Measurements from ENCODE around the gene SLC25A5.
A peak's percentile ranks its signal among the peaks of the same experiment; 100 is the strongest.
"Not testable (repeated sequence)": the region's sequence is repeated elsewhere in the genome, so short reads cannot be mapped to it uniquely, and the experiment has no call there.

Gene SLC25A5

DNA sequence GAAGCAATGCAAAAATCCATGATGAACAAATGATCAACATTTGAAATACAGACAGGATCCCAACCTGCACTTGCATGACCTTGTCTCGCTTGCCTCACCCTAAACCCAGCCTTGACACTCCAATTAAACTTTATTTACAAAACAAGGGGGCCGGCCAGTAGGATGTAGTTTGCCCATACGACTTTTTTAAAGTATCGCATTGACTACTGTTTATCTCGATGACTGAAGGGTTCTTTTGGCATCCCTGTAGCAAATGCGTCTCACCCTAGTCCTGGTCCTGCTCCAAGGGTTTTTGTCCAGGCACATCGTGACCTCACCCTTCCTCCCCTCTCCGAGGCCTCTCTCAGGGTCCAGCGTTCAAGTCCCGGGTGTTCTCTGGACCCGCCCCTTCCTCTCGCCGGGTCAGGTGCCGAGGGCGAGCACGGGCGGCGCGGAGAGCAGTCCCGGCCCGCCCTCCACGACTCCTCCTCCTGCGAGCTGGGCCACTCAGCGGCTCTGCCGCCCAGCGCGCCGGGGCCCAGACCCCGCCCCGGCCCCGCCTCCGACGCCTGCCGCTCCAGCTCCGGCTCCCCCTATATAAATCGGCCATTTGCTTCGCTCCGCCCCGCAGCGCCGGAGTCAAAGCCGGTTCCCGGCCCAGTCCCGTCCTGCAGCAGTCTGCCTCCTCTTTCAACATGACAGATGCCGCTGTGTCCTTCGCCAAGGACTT is at the start of gene SLC25A5:
Gene SLC25A5 (plus strand): TSS at position 603 of the 709 bp plus-strand sequence. CDS start 72 bp downstream, at position 675.
- DNase-seq, result peak; percentile 90

- DNase-seq, result no peak
Observed at GRCh38 chrX:119419146-119419545, 49.1 kb upstream of the SLC25A5 start.

- DNase-seq, result no peak
Observed at GRCh38 chrX:119419898-119420297, 48.3 kb upstream of the SLC25A5 start.

GRCh38 chrX:119421016-119421705 is 47.1 kb upstream of the SLC25A5 start:
- no peak for DNase-seq

DNA sequence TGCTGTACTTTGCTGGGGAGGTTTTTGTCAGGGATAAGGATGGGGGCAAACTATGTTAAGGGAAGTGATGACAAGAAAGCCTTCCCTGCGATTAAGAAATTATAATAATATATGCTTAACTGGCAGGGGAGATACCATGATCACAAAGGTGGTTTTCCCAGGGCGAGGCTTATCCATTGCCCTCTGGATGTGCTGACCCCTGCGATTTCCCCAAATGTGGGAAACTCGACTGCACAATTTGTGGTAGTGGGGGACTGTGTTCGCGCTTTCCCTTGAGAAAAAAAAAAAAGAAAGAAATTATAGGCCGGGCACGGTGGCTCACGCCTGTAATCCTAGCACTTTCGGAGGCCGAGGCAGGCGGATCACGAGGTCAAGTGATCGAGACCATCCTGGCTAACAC is 44.6 kb upstream of the SLC25A5 start:
- DNase-seq, result no peak

GRCh38 chrX:119424999-119425398 is 43.2 kb upstream of the SLC25A5 start:
- DNase-seq, result no peak

GRCh38 chrX:119427024-119427794 is 41.0 kb upstream of the SLC25A5 start:
- peak; percentile 11 for DNase-seq

DNA sequence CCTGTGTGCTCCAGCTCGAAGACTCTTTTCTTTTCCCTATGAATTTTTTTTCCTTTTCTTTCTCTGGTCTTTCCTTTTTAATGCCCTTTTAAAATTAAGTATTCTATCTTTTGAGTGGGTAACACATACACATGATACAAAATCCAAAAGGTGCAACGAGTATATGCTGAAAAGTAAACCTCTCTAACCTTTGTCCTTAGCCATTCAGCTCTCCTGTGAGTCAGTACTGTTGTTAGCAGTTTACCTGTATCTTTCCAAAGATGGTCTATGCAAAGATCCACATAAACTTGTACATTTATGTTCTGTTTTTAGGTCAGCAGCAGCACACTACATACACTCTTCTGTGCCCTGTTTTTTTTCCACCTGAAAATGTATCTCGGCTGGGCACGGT is 40.5 kb upstream of the SLC25A5 start:
- DNase-seq, result no peak

DNA sequence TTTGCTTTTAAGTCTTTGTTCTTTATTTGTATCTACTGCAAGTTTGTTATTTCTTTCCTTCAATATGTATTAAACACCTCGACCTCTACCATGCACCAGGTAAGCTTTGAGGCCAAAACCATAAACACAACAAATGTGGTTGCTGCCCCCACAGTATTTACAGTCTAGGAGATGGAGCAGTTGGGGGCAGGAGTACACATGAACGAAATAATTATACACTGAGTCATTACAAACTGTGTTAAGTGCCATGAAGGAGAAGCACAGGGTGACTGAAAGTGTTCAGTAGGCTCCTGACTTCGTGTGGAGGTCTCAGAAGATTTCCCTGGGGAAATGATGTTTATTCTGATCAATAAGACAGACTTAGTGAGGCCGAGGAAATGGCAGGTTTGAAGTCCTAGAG is 38.8 kb upstream of the SLC25A5 start:
- DNase-seq, result no peak

DNA sequence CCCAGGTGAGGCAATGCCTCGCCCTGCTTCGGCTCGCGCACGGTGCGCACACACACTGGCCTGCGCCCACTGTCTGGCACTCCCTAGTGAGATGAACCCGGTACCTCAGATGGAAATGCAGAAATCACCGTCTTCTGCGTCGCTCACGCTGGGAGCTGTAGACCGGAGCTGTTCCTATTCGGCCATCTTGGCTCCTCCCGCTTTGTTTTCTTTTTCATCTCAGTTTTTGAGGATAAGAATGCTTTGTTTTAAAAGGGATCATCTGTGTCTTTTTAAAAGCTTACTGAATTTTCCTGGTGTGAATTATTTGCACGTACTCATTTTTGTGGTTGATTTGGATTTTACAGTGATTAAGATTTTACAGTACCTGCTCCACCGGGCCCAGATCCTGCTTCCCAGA is 26.9 kb upstream of the SLC25A5 start:
- DNase-seq, result not testable (repeated sequence)

GRCh38 chrX:119442286-119442685 is 26.0 kb upstream of the SLC25A5 start:
- DNase-seq, result no peak

DNA sequence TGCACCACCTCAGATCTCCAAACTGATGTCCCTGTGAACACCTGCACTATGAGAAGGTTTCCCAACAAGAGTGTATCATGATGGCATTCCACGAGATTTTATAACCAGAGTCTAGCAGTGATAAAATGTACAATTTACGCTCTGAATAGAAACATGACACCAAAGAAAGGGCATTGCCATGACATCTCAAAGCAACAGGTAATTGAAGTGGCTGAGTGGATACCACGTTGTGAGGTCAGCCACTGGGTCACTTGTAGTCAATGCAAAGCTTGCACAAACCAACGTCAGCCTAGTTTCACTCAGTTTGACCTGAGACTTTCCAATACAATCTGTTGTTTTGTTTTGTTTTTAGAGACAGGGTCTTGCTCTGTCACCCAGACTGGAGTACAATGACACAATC is 15.0 kb upstream of the SLC25A5 start:
- DNase-seq, result no peak

- DNase-seq, result no peak
Observed at GRCh38 chrX:119455264-119455663, 13.0 kb upstream of the SLC25A5 start.

DNA sequence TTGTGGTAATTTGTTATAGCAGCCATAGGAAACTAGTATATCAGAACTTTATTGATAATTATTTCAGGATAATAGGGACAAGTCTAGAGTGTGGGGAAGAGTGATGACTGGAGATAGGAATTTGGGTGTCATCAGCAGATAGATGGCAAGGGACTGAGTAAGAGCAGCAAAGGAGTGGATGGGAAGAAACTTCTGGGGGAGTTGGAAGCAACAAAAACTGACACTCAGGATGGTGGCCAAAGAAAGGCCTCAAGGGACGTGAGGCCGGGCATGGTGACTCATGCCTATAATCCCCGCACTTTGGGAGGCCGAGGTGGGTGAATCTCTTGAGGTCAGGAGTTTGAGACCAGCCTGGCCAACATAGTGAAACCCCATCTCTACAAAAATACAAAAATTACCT is 9.1 kb upstream of the SLC25A5 start:
- no peak for DNase-seq

DNA sequence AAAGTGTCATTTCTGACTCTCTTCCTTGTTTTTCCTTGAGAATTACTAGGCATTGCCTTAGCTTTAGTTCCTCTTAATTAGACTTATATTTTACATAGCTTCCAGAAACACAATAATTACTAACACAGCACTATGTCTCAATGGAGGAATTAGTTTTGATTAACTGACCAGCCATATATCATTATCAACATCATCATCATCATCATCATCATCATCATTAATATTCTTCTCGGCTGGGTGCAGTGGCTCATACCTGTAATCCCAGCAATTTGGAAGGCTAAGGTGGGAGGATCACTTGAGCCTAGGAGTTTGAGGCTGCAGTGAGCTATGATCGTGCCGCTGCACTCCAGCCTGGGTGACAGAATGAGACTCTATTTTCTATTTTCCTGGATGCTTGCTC is 2.7 kb upstream of the SLC25A5 start:
- DNase-seq, result no peak

- DNase-seq, result no peak
Observed at GRCh38 chrX:119466970-119467369, 1.3 kb upstream of the SLC25A5 start.

GRCh38 chrX:119467433-119467832 is 811 bp upstream of the SLC25A5 start:
- DNase-seq, result no peak

GRCh38 chrX:119468551-119469312 is 488 bp downstream of the SLC25A5 start:
- DNase-seq, result peak; percentile 88

GRCh38 chrX:119469313-119469635 is 1.0 kb downstream of the SLC25A5 start:
- no peak for DNase-seq

DNA sequence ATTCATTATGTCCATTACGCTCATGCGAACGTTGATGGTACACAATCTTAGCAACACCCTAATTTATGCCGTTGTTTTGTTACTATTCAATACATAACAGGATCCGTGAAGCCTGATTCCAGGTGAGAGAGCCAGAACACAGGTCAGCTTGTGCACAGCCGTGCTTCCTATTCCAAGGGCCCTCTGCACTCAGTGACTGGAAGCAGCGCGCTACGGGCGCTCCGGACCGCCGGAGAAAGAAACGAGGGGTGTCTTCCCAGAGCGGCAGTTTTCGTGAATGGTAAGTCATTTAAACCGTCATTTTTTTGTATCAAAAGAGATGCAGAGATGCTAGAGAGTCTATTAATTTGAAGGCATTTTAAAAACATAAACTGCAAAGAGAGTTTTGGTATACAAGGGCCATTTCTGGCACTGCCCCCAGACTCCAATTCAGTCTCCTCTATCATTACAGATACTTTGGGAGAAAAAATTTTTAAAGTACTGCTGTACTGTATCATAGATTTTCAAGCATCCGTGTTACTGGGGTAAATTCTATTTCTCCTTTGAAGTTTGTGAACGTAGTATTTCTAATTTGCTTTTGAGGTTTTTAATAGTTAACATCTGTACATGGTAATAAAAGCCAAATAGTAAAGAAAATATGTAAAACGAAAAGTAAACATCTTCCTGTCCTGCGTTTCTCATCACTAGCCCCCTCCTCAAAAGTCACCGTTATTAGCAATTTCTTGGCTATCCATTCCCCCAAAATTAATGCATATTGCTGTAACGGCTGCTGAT is 6.6 kb downstream of the SLC25A5 start:
- DNase-seq, result no peak

DNA sequence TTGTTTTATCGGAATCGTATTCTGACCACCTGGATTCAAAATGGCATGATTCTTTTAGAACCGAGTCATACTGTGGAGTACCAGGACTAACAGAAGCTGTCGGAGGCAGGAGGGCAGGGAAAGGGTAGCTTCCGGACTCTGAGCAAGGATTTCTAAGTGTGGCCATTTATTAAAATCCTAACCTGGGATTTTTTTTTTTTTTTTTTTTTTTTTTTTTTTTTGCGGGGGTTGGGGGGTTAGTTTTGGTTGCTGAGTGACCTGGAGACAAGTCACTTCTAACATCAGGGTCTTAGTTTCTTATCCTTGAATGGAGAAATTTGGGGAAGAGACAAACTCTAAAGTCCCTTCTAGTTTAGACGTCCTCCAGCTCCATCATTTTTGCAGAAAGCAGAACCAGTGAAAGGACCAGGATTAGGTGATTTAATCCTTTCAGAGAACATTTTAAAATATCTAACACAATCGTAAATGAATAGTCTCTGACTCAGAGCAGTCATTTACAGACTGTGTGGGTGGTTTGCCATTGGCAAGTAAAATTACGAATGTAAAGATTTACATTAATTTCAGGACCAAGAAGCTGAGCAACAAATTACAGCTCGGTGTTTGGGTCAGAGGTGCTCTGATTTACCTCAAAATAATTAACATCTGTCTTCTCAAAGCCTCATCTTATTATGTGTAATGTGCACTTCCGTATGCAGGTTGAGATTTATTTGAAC is 7.3 kb downstream of the SLC25A5 start:
- DNase-seq, result no peak

- DNase-seq, result no peak
Observed at GRCh38 chrX:119477812-119478232, 9.6 kb downstream of the SLC25A5 start.
